Upper lobe of left lung (tissue), 6 donors: ENCODE data around the gene SLC28A1. TPM values are rescaled to one million over a fixed set of nuclear protein-coding genes. Genes with fewer than 3 reads are reported as not detected.

Experiments
- ATAC-seq, 2 donors: fragments of 200-7000 bp; cut with Tn5 transposase; one replicate each; pipeline ENCODE4 v1.9.1; 2022; ENCODE audit warnings: mild to moderate bottlenecking in 2 of 2, moderate library complexity in 2 of 2; ENCODE audit not compliant: low FRiP score in 2 of 2
- DNase-seq, 2 donors: peaks; one replicate each; pipeline ENCODE4 v3.0.0-alpha.2; 2019 to 2020
- H3K27ac ChIP-seq, 4 donors: fragments of 200-600 bp; sonication (generic); one replicate each; pipeline ENCODE4 v1.5.1; 2016 to 2019
- H3K27me3 ChIP-seq, 4 donors: fragments of 200-600 bp; sonication (generic); one replicate each; pipeline ENCODE4 v1.5.1; 2017 to 2019
- H3K36me3 ChIP-seq, 4 donors: fragments of 200-600 bp; sonication (generic); one replicate each; pipeline ENCODE4 v1.5.1; 2016 to 2019
- H3K4me1 ChIP-seq, 4 donors: fragments of 200-600 bp; sonication (generic); one replicate each; pipeline ENCODE4 v1.5.1; 2018 to 2019
- H3K4me3 ChIP-seq, 4 donors: fragments of 200-600 bp; sonication (generic); one replicate each; pipeline ENCODE4 v1.5.1; 2017 to 2019; ENCODE audit warnings: mild to moderate bottlenecking in 2 of 4, moderate library complexity in 1 of 4
- H3K9me3 ChIP-seq, 4 donors: fragments of 200-600 bp; sonication (generic); one replicate each; pipeline ENCODE4 v1.5.1; 2018 to 2019
- CTCF ChIP-seq, 6 experiments: fragments of 450-650 bp in 4 of 6; fragments of 200-600 bp in 2 of 6; sonication (generic) in 2 of 6; IDR thresholded peaks; one replicate each; pipeline ENCODE4 v1.5.1; 2016 to 2019; ENCODE audit warnings: antibody characterized with exemption in 6 of 6
- EP300 ChIP-seq, 4 donors: sonication (generic); formaldehyde crosslinking; IDR thresholded peaks; one replicate each; pipeline ENCODE4 v1.5.1; 2017; ENCODE audit warnings: antibody characterized with exemption in 4 of 4, control low read depth in 2 of 4
- POLR2A ChIP-seq, 4 donors: fragments of 450-650 bp; IDR thresholded peaks; one replicate each; pipeline ENCODE4 v1.5.1; 2016 to 2017; ENCODE audit warnings: antibody characterized with exemption in 4 of 4, mild to moderate bottlenecking in 2 of 4
- POLR2AphosphoS5 ChIP-seq, 2 donors: sonication (generic); formaldehyde crosslinking; IDR thresholded peaks; one replicate each; pipeline ENCODE4 v1.5.1; 2017; ENCODE audit warnings: antibody characterized with exemption in 2 of 2
- WGBS, 2 donors: methylation state at CpG; one replicate each; pipeline ENCODE4 v1.1.5; 2017 to 2018; 5-methylcytosine and 5-hydroxymethylcytosine counted together
- total RNA-seq, 6 donors: library from RNA; depleted of rRNA in 4 of 6; stranded (reverse); fragments of >200 nt in 4 of 6; gene quantifications; one replicate each; pipeline versions ENCODE4 v1.1.0 to v1.2.1, GENCODE V29; 2016 to 2021
- donor health status: DM: no; HTN: no; CAD: no; lungs with moderate emphysema.
- donor health status: DM: no; HTN: yes; CAD: no; lungs with severe emphysema.

Gene SLC28A1
- total RNA-seq, 6 donors from 2014 or later: not detected

- TF ChIP-seq CTCF (IDR thresholded peaks at IDR 0.05): no peak
- no peak for TF ChIP-seq EP300 (IDR thresholded peaks at IDR 0.05)
- no peak for TF ChIP-seq POLR2A (IDR thresholded peaks at IDR 0.05)
- no peak for TF ChIP-seq POLR2AphosphoS5 (IDR thresholded peaks at IDR 0.05)
- H3K4me3 ChIP-seq: no peak overlapping the region
- no peak overlapping the region for H3K27ac ChIP-seq
- no peaks in the 10 kb centered on the region for H3K36me3 ChIP-seq
- H3K27me3 ChIP-seq: no peaks in the 10 kb centered on the region
- ATAC-seq: no peak
- DNase-seq: no peak
- 85 to 89% methylated on average over 3 of the region's 3 CpGs for WGBS, 2 donors
- H3K9me3 ChIP-seq: no peaks in the 10 kb centered on the region
- H3K4me1 ChIP-seq: peaks cover 21 to 30% (median 26%) of the 10 kb centered on the region in 4 donors
Measured at GRCh38 chr15:84987949-84988624, 103.6 kb downstream of the SLC28A1 start.

GRCh38 chr15:84988909-84989644, 104.6 kb downstream of the SLC28A1 start:
- TF ChIP-seq CTCF (IDR thresholded peaks at IDR 0.05) (no peak), EP300 (IDR thresholded peaks at IDR 0.05) (no peak), POLR2AphosphoS5 (IDR thresholded peaks at IDR 0.05) (no peak), POLR2A (IDR thresholded peaks at IDR 0.05) (no peak)
- DNase-seq (no peak), ATAC-seq (no peak)
- Histone ChIP-seq H3K4me1 (peaks cover 11 to 21% (median 19%) of the 10 kb centered on the region in 4 donors), H3K27me3 (no peaks in the 10 kb centered on the region), H3K9me3 (no peaks in the 10 kb centered on the region), H3K36me3 (no peaks in the 10 kb centered on the region), H3K27ac (no peak overlapping the region), H3K4me3 (no peak overlapping the region)
- 71 to 74% methylated on average over 2 of the region's 2 CpGs for WGBS, 2 donors

GRCh38 chr15:84990507-84990906, 106.0 kb downstream of the SLC28A1 start:
- ATAC-seq: no peak
- WGBS, 2 donors: 89 to 95% methylated on average over 1 of the region's 1 CpG
- no peak overlapping the region for H3K4me3 ChIP-seq
- peaks cover 8 to 18% (median 11%) of the 10 kb centered on the region in 4 donors for H3K4me1 ChIP-seq
- no peaks in the 10 kb centered on the region for H3K27me3 ChIP-seq
- no peak for DNase-seq
- H3K36me3 ChIP-seq: no peaks in the 10 kb centered on the region
- no peak for TF ChIP-seq CTCF (IDR thresholded peaks at IDR 0.05)
- no peak for TF ChIP-seq EP300 (IDR thresholded peaks at IDR 0.05)
- TF ChIP-seq POLR2AphosphoS5 (IDR thresholded peaks at IDR 0.05): no peak
- TF ChIP-seq POLR2A (IDR thresholded peaks at IDR 0.05): no peak
- H3K27ac ChIP-seq: no peak overlapping the region
- H3K9me3 ChIP-seq: no peaks in the 10 kb centered on the region

GRCh38 chr15:84991014-84991712, 106.7 kb downstream of the SLC28A1 start:
- Histone ChIP-seq H3K4me1 (peaks cover 8 to 18% (median 10%) of the 10 kb centered on the region in 4 donors), H3K27me3 (no peaks in the 10 kb centered on the region), H3K27ac (no peak overlapping the region), H3K9me3 (no peaks in the 10 kb centered on the region), H3K36me3 (no peaks in the 10 kb centered on the region), H3K4me3 (no peak overlapping the region)
- no peak for DNase-seq
- ATAC-seq: no peak
- 73 to 77% methylated on average over 4 of the region's 4 CpGs for WGBS, 2 donors
- no peak for TF ChIP-seq POLR2AphosphoS5 (IDR thresholded peaks at IDR 0.05)
- TF ChIP-seq EP300 (IDR thresholded peaks at IDR 0.05): no peak
- no peak for TF ChIP-seq CTCF (IDR thresholded peaks at IDR 0.05)
- no peak for TF ChIP-seq POLR2A (IDR thresholded peaks at IDR 0.05)
